Left ventricle myocardium superior (tissue), 1 donor: Measurements from ENCODE around the gene BORCS8. TPM values are rescaled to one million over a fixed set of nuclear protein-coding genes. Genes with fewer than 3 reads are reported as not detected.
A peak's percentile ranks its signal among the peaks of the same experiment; 100 is the strongest.
"Not testable (repeated sequence)": the region's sequence is repeated elsewhere in the genome, so short reads cannot be mapped to it uniquely, and the experiment has no call there.

Experiments
- ATAC-seq: fragments of 200-7000 bp; cut with Tn5 transposase; one replicate; pipeline ENCODE4 v1.9.1; 2020; ENCODE audit warnings: mild to moderate bottlenecking, moderate library complexity
- DNase-seq: peaks from one replicate; pipeline ENCODE4 v3.0.0-alpha.2; 2020
- intact Hi-C: fragments of 100-400 bp; cut with micrococcal nuclease; formaldehyde crosslinking; loops from one replicate; pipeline ENCODE4 v1.11.0; 2022
- long read RNA-seq: library from polyadenylated mRNA; unstranded; transcript quantifications from one replicate; pipeline ENCODE4 v2.0.0, GENCODE V29; 2021
- total RNA-seq: library from RNA; stranded (reverse); fragmentation: NEBNext Ultra II Directional; extraction: Animal tissue kit (Norgen Biotek cat#: 25700); gene quantifications from one replicate; pipeline ENCODE4 v1.2.1, GENCODE V29; 2021
- donor health status: DM: no; HTN: yes; CAD: no; lungs with severe emphysema.

BORCS8 gene
- 16.4 TPM for total RNA-seq
- long read RNA-seq, transcript BORCS8-209 (1 exons, 3,698 nt): minor isoform, 5 of 38 reads
- long read RNA-seq, transcript BORCS8-203 (4 exons, 1,489 nt): minor isoform, 5 of 38 reads
- long read RNA-seq, transcript BORCS8-202 (6 exons, 1,429 nt): major isoform, 18 of 38 reads
- long read RNA-seq, partial matches to known transcripts: 3 of 38 reads
- long read RNA-seq, other reads (novel, unspliced or antisense): 5 of 38 reads

DNA sequence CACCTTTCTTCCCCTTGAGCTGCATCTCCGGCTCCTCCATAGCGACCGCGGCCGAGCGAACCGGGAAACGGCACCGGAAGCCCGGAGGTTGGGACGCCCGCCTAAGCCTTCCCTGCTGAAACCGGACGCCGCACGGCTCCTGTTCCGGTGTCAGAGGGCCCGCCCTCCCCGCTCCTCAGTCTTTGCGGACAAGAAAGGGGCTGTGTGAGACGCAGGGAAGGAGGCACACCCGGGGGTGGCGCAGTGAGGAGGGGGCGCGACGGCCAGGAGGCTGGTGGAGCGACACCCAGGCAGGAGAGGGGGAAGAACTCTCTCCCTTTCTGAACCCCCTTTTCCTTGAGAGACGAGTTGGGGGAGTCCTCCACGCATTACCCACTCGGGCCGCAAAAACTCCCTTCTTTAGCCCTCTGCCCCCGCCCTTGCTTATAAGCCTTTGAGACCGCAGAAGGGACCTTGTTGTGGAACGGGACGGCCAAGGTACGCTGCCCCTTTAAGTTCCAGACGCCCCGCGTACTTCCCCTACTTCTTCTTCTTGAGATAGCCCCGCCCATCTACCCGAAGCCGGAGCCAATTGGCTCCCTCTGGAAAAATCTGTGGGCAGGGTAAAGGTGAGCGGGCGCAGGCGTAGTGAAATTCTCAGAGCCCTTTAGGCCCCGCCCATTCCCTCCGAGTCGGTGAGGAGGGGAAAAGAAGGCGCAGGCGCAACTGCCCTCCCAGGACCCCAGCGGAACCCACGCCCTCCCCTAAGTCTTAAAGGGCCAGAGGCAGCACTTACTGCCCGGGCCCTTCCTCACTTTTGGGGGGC lies at the start of gene BORCS8, which contains the start of gene RFXANK:
Gene BORCS8, minus strand, starts transcription at position 75 of the 805 bp plus-strand sequence. Its CDS starts 35 bp downstream, at position 40.
Gene RFXANK, plus strand, starts transcription at position 181 of the 805 bp plus-strand sequence. CDS start 1,689 bp downstream, outside the sequence.
- intact Hi-C loops: no loop called here
- ATAC-seq (peak; percentile 95), DNase-seq (peak; percentile 98)

DNA sequence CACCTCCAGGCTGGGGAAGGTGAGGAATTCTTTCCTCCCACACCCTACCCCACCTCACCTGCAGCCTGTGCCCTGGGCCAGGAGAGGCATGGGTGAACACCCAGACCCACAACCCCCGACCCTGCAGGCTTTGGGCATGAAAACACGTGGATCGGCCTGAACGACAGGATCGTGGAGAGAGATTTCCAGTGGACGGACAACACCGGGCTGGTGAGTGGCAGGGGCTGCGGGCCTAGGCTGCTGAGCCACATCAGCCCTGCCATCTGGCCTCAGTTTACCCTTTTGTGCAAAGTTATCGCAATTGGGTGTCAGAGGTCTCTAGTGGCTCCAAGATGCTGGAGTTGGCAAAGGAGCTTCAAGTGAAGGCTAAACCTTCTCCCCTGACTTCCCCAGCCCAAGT lies 48.5 kb upstream of the BORCS8 start:
- DNase-seq: no peak
- intact Hi-C loops: no loop called here
- no peak for ATAC-seq

DNA sequence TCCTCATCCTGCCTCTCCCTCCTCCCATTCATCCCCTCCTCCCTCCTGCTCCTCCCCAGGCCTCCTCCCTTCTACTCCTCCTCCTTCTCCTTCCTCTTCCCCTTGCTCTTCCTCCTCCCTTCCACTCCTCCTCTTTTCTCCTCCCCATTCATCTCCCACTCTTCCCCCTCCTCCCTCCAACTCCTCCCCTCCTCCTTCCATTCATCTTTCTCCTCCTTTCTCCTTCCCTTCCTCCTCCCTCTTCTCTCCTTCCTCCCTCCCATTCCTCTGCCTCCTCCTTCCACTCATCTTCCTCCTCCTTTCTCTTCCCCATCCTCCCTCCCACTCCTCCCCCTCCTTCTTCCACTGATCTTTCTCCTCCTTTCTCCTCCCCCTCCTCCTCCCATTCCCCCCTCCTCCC lies 47.7 kb upstream of the BORCS8 start:
- ATAC-seq: no peak
- no peak for DNase-seq
- intact Hi-C loops: no loop called here

DNA sequence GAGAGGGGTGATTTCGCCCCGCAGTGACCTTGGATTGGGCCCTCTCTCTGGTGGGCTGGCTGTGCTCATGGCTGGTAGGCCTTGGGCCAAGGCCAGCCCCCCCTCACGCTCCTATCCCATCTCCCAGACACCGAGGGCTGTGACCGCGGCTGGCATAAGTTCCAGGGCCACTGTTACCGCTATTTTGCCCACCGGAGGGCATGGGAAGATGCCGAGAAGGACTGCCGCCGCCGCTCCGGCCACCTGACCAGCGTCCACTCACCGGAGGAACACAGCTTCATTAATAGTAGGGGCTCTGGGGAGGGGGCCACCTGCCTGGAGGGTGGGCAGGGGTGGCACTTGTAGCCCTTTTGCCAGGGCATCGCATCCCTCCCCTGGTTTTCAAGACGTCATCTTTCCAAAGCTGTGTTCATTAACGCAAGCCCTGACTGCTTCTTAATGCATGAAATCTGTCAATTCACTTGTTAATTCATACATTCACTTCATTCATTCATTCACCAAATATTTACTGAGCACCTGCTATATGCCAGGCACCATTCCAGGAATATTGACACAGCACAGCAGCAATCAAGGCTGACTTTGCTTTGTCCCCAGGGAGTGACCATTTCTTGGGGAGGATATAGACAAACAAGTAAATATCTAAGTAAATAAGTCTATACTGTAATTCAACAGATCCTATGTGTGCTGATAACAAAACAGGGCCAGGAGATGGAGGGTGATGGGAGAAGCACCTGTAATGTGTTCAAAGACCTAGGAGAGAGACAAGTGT lies 46.4 kb upstream of the BORCS8 start:
- intact Hi-C loops: no loop called here
- no peak for DNase-seq
- ATAC-seq: no peak

DNA sequence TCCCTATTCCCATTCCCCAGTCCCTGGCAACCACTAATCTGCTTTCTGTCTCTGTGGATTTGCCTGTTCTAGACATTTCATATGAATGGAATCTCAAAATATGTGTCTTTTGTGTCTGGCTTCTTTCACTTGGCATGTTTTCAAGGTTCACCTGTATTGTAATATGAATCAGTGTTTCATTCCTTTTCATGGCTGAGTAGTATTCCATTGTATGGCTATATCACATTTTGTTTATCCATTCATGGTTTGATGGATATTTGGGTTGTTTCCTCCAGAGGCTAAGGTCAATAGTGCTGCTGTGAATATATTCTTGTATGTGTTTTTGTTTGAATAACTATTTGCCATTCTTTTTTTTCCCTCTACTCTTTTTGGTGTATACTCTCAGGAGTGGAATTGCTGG lies 44.2 kb upstream of the BORCS8 start:
- no peak for DNase-seq
- intact Hi-C loops: no loop called here
- ATAC-seq: no peak

DNA sequence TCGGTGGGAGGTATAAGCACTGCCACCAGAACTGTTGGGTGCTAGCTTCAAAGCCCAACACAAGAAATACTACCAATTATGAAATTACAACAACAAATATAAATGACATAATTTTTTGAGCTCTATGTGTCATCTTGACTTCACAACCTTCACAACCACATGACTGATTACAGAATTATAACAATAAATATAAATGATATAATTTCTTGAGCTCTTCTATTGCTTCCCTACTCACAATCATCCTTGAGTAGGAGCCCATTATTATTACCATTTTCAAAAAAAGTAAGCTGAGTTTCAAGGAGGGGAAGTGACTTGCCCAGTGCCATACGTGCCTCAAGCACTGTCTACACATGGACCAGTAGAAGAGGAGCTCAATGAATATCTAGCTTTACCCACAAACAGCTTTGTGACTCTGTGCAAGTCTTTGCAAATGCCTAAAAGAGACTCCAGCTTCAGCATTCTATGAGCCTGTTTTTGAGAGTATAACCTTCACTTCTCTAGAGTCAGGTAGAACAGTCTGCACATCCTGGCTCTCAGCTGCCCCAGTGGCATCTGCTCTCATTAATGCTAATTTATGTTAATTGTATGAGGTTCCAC lies 42.4 kb upstream of the BORCS8 start:
- intact Hi-C loops: no loop called here
- no peak for ATAC-seq
- DNase-seq: no peak

DNA sequence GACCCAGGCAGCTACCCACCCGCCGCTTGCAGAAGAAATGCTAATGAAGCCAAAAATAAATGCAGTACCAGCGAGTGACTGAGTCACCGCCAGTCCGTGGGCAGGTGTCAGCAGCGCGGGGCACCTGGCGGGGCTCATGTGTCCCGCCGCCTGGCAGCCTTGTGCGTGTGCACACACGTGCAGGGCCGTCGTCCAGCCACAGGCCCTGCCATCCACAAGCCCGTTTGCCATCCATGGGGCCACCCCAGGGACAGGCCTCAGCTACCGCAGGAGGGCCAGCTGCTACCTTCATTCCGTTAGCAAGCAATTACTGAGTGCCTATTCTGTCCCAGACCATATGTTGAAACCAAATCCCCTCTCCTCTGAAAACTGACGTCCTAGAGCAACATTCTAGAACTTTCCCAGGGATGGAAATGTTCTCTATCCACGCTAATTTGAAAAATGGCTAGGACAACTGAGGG lies 40.3 kb upstream of the BORCS8 start:
- intact Hi-C loops: no loop called here
- no peak for ATAC-seq
- DNase-seq: no peak

DNA sequence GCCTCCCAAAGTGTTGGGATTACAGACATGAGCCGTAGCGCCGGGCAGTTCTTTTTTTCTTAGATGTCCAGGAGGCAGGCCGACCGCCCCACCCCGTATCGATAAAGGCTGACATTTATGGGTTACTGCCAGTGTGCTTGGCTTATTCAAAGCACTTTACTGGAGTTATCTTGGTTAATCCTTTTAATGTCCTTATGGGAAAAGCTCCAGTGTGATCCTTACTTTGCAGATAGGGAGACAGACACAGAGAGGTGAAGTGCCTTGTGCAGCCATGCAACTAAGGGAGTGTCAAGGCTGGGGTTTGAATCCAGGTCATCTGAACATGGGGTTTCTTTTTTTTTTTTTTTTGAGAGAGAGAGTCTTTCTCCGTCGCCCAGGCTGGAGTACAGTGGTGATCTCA lies 39.0 kb upstream of the BORCS8 start:
- DNase-seq (no peak), ATAC-seq (no peak)
- intact Hi-C loops: no loop called here

DNA sequence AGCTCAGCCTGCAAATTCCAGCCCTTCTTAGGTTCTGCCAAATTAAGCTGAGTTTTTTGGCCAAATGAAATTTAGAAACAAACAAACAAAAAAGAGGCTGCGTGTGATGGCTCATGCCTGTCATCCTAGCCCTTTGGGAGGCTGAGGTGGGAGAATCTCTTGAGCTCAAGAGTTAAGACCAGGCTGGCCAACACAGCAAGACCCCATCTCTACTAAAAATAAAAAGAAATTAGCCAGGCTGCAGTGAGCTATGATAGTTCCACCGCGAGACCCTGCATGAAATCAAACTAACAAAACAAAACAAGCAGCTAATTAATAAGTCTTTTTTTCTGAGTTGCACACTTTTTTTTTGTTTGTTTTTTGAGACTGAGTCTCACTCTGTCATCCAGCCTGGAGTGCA lies 37.7 kb upstream of the BORCS8 start:
- no peak for ATAC-seq
- DNase-seq: no peak
- intact Hi-C loops: no loop called here

DNA sequence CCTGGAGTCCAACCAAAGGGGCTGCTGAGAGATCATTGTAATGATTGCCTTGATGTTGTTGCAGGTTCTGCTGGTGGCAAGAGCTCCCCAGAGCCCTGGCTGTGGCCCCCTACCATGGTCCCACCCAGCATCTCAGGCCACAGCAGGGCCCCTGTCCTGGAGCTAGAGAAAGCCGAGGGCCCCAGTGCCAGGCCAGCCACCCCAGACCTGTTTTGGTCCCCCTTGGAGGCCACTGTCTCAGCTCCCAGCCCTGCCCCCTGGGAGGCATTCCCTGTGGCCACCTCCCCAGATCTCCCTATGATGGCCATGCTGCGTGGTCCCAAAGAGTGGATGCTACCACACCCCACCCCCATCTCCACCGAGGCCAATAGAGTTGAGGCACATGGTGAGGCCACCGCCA lies 35.3 kb upstream of the BORCS8 start:
- no peak for DNase-seq
- intact Hi-C loops: no loop called here
- no peak for ATAC-seq

DNA sequence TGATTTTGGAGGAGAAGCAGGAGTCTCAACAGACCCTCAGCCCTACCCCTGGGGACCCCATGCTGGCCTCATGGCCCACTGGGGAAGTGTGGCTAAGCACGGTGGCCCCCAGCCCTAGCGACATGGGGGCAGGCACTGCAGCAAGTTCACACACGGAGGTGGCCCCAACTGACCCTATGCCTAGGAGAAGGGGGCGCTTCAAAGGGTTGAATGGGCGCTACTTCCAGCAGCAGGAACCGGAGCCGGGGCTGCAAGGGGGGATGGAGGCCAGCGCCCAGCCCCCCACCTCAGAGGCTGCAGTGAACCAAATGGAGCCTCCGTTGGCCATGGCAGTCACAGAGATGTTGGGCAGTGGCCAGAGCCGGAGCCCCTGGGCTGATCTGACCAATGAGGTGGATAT lies 34.7 kb upstream of the BORCS8 start:
- DNase-seq: no peak
- no peak for ATAC-seq
- intact Hi-C loops: no loop called here

DNA sequence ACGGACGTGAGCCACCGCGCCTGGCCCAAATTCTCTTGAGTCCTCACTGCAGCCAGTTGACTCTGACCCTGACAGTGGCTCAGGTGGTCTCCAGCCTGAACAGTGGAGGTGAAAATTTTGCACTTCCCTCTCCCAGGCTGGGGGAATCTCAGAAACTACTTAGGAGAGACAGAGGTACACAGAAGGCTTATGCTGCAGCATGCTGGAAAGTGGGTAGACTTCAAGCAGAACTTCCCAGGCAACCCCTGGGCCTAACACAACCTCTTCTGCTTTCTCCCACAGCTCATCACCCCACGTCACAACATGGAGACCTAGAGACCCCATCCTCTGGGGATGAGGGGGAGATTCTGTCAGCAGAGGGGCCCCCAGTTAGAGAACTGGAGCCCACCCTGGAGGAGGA lies 34.3 kb upstream of the BORCS8 start:
- intact Hi-C loops: no loop called here
- no peak for DNase-seq
- ATAC-seq: no peak

DNA sequence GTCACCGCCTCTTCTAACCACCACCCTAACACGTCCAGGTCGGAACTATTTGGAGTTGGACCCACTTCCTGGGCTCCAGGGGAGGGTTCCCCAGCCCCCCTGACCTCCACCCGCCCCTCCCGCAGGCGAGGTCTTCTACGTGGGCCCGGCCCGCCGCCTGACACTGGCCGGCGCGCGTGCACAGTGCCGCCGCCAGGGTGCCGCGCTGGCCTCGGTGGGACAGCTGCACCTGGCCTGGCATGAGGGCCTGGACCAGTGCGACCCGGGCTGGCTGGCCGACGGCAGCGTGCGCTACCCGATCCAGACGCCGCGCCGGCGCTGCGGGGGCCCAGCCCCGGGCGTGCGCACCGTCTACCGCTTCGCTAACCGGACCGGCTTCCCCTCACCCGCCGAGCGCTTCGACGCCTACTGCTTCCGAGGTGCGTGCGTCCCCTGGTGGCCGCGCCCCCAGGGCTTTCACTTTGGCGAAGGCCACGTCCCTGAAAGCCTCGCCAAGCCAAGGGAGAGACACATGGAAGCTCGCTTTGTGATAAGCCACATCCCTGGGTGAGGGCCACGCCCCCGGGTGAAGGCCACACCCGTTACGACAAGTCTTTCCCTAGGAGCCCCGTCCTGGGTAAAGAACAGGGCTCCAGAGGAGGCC lies 33.0 kb upstream of the BORCS8 start:
- intact Hi-C loops: no loop called here
- ATAC-seq (peak; percentile 63), DNase-seq (peak; percentile 67)

DNA sequence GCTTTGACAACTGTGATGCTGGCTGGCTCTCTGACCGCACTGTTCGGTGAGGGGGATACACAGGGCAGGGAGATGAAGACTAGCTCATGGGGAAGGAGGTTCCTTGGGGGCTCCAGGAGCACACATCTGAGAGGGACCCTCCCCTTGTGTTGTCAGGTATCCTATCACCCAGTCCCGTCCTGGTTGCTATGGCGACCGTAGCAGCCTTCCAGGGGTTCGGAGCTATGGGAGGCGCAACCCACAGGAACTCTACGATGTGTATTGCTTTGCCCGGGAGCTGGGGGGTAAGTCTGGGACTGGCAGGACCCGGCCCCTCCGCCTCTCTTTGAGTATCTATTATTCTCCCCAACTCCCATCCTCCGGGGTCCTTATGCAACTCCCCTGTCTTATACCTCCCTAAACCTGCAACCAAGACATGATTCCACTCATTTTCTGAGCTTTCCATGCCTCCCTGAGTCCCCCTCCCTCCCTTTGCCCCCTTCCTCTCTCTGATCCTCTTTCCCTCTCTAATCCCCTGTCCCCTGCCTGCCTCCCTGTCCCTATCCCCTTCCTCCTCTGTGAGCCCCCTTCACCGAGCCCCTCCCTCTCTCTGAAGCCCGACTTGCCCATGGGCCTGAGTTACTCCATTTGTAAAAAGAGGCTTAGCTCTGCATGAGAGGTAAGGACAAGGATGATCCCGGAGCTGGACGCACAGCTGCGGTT lies 32.3 kb upstream of the BORCS8 start:
- intact Hi-C loops: no loop called here
- DNase-seq: no peak
- no peak for ATAC-seq

DNA sequence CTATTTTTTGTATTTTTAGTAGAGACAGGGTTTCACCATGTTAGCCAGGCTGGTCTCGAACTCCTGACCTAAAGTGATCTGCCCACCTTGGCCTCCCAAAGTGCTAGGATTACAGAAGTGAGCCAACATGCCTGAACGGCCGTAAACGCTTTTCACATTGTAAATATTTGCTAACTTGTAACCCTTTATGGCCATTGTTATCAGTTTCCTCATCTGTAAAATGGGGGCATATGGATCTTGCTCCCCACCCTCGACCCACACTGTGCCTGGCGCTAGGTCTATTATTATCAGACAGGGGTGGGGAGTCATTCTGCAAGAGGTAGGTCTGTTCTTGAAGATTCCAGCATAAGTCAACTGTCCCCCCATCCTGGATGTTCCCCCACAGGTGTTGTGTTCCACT lies 31.7 kb upstream of the BORCS8 start:
- ATAC-seq: no peak
- DNase-seq: no peak
- intact Hi-C loops: no loop called here

DNA sequence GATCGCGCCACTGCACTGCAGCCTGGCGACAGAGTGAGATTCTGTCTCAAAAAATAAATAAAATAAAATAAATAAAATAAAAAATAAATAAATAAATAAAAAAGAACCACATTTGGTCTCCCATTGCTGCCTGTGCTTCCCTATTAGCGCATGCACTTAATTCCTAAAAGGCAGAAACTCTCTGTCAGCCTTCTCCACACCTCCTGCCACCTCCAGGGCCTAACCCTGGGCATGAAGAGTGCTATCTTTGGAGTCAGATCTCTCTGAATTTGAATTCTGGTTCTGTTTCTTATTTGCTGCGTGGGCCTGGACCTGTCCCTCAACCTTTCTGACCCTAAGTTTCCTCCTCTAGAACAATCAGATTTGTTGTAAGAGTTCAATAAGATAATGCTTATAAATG lies 31.1 kb upstream of the BORCS8 start:
- DNase-seq: no peak
- intact Hi-C loops: no loop called here
- no peak for ATAC-seq

DNA sequence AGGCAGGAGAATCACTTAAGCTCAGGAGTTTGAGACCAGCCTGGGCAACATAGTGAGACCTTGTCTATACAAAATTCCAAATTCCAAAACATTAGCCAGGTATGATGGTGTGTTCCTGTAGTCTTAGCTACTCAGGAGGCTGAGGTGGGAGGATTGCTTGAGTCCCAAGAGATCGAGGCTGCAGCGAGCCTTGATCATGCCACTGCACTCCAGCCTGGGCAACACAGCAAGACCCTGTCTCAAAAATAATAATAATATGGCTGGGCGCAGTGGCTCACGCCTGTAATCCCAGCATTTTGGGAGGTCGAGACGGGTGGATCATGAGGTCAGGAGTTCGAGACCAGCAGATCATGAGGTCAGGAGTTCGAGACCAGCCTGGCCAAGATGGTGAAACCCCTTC lies 29.0 kb upstream of the BORCS8 start:
- ATAC-seq, intact Hi-C loops: not testable (repeated sequence)

DNA sequence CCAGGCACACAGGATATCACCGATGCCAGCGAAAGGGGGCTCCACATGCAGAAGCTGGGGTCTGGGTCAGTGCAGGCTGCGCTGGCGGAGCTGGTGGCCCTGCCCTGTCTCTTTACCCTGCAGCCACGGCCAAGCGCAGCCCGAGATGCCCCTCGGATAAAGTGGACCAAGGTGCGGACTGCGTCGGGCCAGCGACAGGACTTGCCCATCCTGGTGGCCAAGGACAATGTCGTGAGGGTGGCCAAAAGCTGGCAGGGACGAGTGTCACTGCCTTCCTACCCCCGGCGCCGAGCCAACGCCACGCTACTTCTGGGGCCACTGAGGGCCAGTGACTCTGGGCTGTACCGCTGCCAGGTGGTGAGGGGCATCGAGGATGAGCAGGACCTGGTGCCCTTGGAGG lies 27.0 kb upstream of the BORCS8 start:
- DNase-seq (no peak), ATAC-seq (no peak)
- intact Hi-C loops: no loop called here

More for the DNA sequence above, 29.0 kb upstream of the BORCS8 start:
- not testable (repeated sequence) for DNase-seq

DNA sequence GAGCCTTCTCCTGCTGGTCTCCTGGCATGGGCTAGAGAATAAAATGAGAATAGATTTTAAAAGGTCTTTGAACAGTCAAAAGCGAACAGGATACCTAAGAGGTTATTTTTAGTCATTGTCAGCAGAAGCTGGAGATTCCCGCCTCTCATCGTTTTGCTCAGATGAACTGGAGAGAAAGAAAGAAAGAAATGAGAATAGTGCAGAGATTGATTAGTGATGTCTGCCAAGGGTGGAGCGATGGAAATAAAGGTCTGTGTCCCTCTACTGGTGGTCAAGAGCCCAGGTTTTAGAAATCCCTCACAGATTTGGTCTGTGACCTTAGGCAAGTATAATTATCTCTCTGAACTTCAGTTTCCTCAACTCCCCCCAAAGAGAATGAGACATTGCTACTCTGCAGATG lies 25.1 kb upstream of the BORCS8 start:
- intact Hi-C loops: no loop called here
- ATAC-seq (no peak), DNase-seq (no peak)
